ENCODE data around the gene SCUBE2. TPM values are rescaled to one million over a fixed set of nuclear protein-coding genes. Genes with fewer than 3 reads are reported as not detected.

SCUBE2 gene
- total RNA-seq, 1 experiment from 2014 or later: 1.9 TPM

- TF ChIP-seq PRDM15 (CRISPR knock-in tag; IDR thresholded peaks at IDR 0.05) (no peak), OVOL2 (CRISPR knock-in tag; IDR thresholded peaks at IDR 0.05; ENCODE audit: borderline replicate concordance) (no peak), GRHL2 (CRISPR knock-in tag; IDR thresholded peaks at IDR 0.05; ENCODE audit: insufficient replicate concordance, severe bottlenecking) (no peak), ZNF219 (CRISPR knock-in tag; IDR thresholded peaks at IDR 0.05; ENCODE audit: borderline replicate concordance) (no peak), MAX (CRISPR knock-in tag; IDR thresholded peaks at IDR 0.05) (no peak), CREM (CRISPR knock-in tag; IDR thresholded peaks at IDR 0.05) (no peak), E2F5 (CRISPR knock-in tag; IDR thresholded peaks at IDR 0.05) (no peak), KAT7 (CRISPR knock-in tag; IDR thresholded peaks at IDR 0.05; ENCODE audit: borderline replicate concordance) (no peak), FOXK1 (CRISPR knock-in tag; IDR thresholded peaks at IDR 0.05) (no peak), FOXP4 (CRISPR knock-in tag; IDR thresholded peaks at IDR 0.05) (no peak)
Observed at GRCh38 chr11:9001736-9002135, 89.7 kb downstream of the SCUBE2 start (continued).

GRCh38 chr11:8998017-8998416 lies 93.4 kb downstream of the SCUBE2 start:
- ChIA-PET POLR2A (no interaction called here), CTCF (interaction anchor here (1.0 to 2.0 kb wide), 2 partner anchors 17 to 140 kb away, joined by 4 to 6 read pairs; no protein-coding TSS in a partner anchor)
- H3K27ac Mint-ChIP-seq: no peak overlapping the region
- no peak for ATAC-seq
- no peak overlapping the region for H3K4me3 Mint-ChIP-seq
- peaks cover 30% of the 10 kb centered on the region for H3K27me3 Mint-ChIP-seq (ENCODE audit: low read depth)
- H3K36me3 Mint-ChIP-seq: no peaks in the 10 kb centered on the region
- no peaks in the 10 kb centered on the region for H3K9me3 Mint-ChIP-seq
- no peak for DNase-seq (ENCODE audit: low spot score)
- peaks cover 6% of the 10 kb centered on the region for H3K4me1 Mint-ChIP-seq
- no peak for TF ChIP-seq FOXP4 (CRISPR knock-in tag; IDR thresholded peaks at IDR 0.05)
- TF ChIP-seq ZNF671 (CRISPR knock-in tag; IDR thresholded peaks at IDR 0.05): no peak
- TF ChIP-seq NFATC4 (CRISPR knock-in tag; IDR thresholded peaks at IDR 0.05): no peak
- no peak for TF ChIP-seq ZNF425 (CRISPR knock-in tag; conservative IDR thresholded peaks at IDR 0.05)
- no peak for TF ChIP-seq PRDM15 (CRISPR knock-in tag; IDR thresholded peaks at IDR 0.05)
- no peak for TF ChIP-seq GRHL2 (CRISPR knock-in tag; IDR thresholded peaks at IDR 0.05; ENCODE audit: insufficient replicate concordance, severe bottlenecking)
- no peak for TF ChIP-seq AR (CRISPR knock-in tag; IDR thresholded peaks at IDR 0.05)
- no peak for TF ChIP-seq TEAD1 (CRISPR knock-in tag; IDR thresholded peaks at IDR 0.05)

Measured in WTC11 (cell line).